NCI-H146 treated with DMSO at 0.1 percent for 48 hours (cell line): Measurements from ENCODE around the gene GRAMD4.

Experiments used
- DNase-seq: peaks from one replicate; lab custom pipeline; 2025; ENCODE audit not compliant: unreplicated experiment; lab: John Stamatoyannopoulos, UW

GRAMD4 gene

GRCh38 chr22:46582281-46582933 is 37.8 kb upstream of the GRAMD4 start:
- DNase-seq, result no peak

GRCh38 chr22:46583571-46583970 is 36.6 kb upstream of the GRAMD4 start:
- no peak for DNase-seq

- peak; percentile 65 for DNase-seq
Measured at GRCh38 chr22:46584081-46584921, 35.9 kb upstream of the GRAMD4 start.

GRCh38 chr22:46585340-46586122 is 34.7 kb upstream of the GRAMD4 start:
- DNase-seq, result no peak

GRCh38 chr22:46586123-46586519 is 34.1 kb upstream of the GRAMD4 start:
- no peak for DNase-seq

GRCh38 chr22:46586531-46587011 is 33.6 kb upstream of the GRAMD4 start:
- DNase-seq, result no peak

GRCh38 chr22:46587061-46587460 is 33.1 kb upstream of the GRAMD4 start:
- no peak for DNase-seq

- no peak for DNase-seq
Measured at GRCh38 chr22:46587492-46588278, 32.5 kb upstream of the GRAMD4 start.

GRCh38 chr22:46588279-46589140 is 31.7 kb upstream of the GRAMD4 start:
- no peak for DNase-seq

GRCh38 chr22:46589141-46589748 is 30.9 kb upstream of the GRAMD4 start:
- DNase-seq, result no peak

- no peak for DNase-seq
Measured at GRCh38 chr22:46589871-46590271, 30.3 kb upstream of the GRAMD4 start.

GRCh38 chr22:46590334-46590733 is 29.9 kb upstream of the GRAMD4 start:
- DNase-seq, result no peak

- no peak for DNase-seq
Measured at GRCh38 chr22:46591930-46592329, 28.3 kb upstream of the GRAMD4 start.

GRCh38 chr22:46592390-46592872 is 27.8 kb upstream of the GRAMD4 start:
- DNase-seq, result no peak

GRCh38 chr22:46593211-46593681 is 26.9 kb upstream of the GRAMD4 start:
- DNase-seq, result no peak

- no peak for DNase-seq
Measured at GRCh38 chr22:46593996-46594946, 25.9 kb upstream of the GRAMD4 start.

GRCh38 chr22:46594947-46595298 is 25.3 kb upstream of the GRAMD4 start:
- no peak for DNase-seq

- DNase-seq, result no peak
Measured at GRCh38 chr22:46595545-46595944, 24.6 kb upstream of the GRAMD4 start.
